Glutamatergic neuron (in vitro differentiated cells): Measurements from ENCODE around the gene MAP4K4. TPM values are rescaled to one million over a fixed set of nuclear protein-coding genes. Genes with fewer than 3 reads are reported as not detected.

Source experiments
- DNase-seq: peaks from one replicate; pipeline ENCODE4 v3.0.0; 2022
- H3K27ac Mint-ChIP-seq: one replicate; pipeline ENCODE4 v1.8.0; 2020; ENCODE audit warnings: mild to moderate bottlenecking, mixed read lengths, inconsistent platforms; ENCODE audit not compliant: unreplicated experiment
- H3K27me3 Mint-ChIP-seq: one replicate; pipeline ENCODE4 v1.8.0; 2020; ENCODE audit warnings: mild to moderate bottlenecking, moderate library complexity, mixed read lengths, inconsistent platforms; ENCODE audit not compliant: unreplicated experiment
- H3K36me3 Mint-ChIP-seq: one replicate; pipeline ENCODE4 v1.8.0; 2020; ENCODE audit warnings: mild to moderate bottlenecking, mixed read lengths, inconsistent platforms; ENCODE audit not compliant: unreplicated experiment
- H3K4me1 Mint-ChIP-seq: one replicate; pipeline ENCODE4 v1.8.0; 2020; ENCODE audit warnings: mild to moderate bottlenecking, low read depth, mixed read lengths, inconsistent platforms; ENCODE audit not compliant: unreplicated experiment
- H3K4me3 Mint-ChIP-seq: one replicate; pipeline ENCODE4 v1.8.0; 2020; ENCODE audit warnings: mild to moderate bottlenecking, mixed read lengths, inconsistent platforms; ENCODE audit not compliant: unreplicated experiment
- H3K9me3 Mint-ChIP-seq: one replicate; pipeline ENCODE4 v1.8.0; 2020; ENCODE audit warnings: mild to moderate bottlenecking, moderate library complexity, mixed read lengths, inconsistent platforms; ENCODE audit not compliant: unreplicated experiment
- CTCF ChIP-seq: fragments of 200-600 bp; sonication (generic); IDR thresholded peaks from one replicate; pipeline ENCODE4 v1.5.0; 2021; ENCODE audit not compliant: partially characterized antibody, unreplicated experiment
- total RNA-seq: library from RNA; stranded (reverse); fragmentation: NEBNext Ultra II Directional; extraction: Animal tissue kit (Norgen Biotek cat#: 25700); gene quantifications from one replicate; pipeline ENCODE4 v1.2.1, GENCODE V29; 2021; ENCODE audit not compliant: unreplicated experiment

MAP4K4 gene
- total RNA-seq, 1 donor from 2014 or later = 756 TPM

GRCh38 chr2:101884423-101884822, 186.9 kb downstream of the MAP4K4 start:
- peaks cover 2% of the 10 kb centered on the region for H3K4me1 Mint-ChIP-seq
- no peak for DNase-seq
- TF ChIP-seq CTCF = no peak
- H3K4me3 Mint-ChIP-seq = no peak overlapping the region
- peaks cover 2% of the 10 kb centered on the region for H3K9me3 Mint-ChIP-seq
- peaks cover 2% of the 10 kb centered on the region for H3K27me3 Mint-ChIP-seq
- peaks cover 1% of the 10 kb centered on the region for H3K36me3 Mint-ChIP-seq
- no peak overlapping the region for H3K27ac Mint-ChIP-seq

- Mint-ChIP-seq H3K4me3 (no peak overlapping the region), H3K4me1 (peaks cover 5% of the 10 kb centered on the region), H3K27me3 (peaks cover 8% of the 10 kb centered on the region), H3K27ac (no peak overlapping the region), H3K36me3 (peaks cover 7% of the 10 kb centered on the region), H3K9me3 (peaks cover 8% of the 10 kb centered on the region)
- DNase-seq = no peak
- no peak for TF ChIP-seq CTCF
These were observed 189.8 kb downstream of the MAP4K4 start for GRCh38 chr2:101887328-101887727.

- H3K36me3 Mint-ChIP-seq = peaks cover 12% of the 10 kb centered on the region
- H3K9me3 Mint-ChIP-seq = peaks cover 13% of the 10 kb centered on the region
- H3K27ac Mint-ChIP-seq = peak overlapping the region; percentile 39
- H3K4me1 Mint-ChIP-seq = peaks cover 3% of the 10 kb centered on the region
- H3K27me3 Mint-ChIP-seq = peaks cover 9% of the 10 kb centered on the region
- H3K4me3 Mint-ChIP-seq = no peak overlapping the region
- DNase-seq = no peak
- no peak for TF ChIP-seq CTCF
These were observed 192.1 kb downstream of the MAP4K4 start for GRCh38 chr2:101889460-101890098.

- peaks cover 23% of the 10 kb centered on the region for H3K9me3 Mint-ChIP-seq
- no peak for DNase-seq
- peaks cover 15% of the 10 kb centered on the region for H3K27me3 Mint-ChIP-seq
- TF ChIP-seq CTCF = no peak
- no peak overlapping the region for H3K27ac Mint-ChIP-seq
- H3K4me1 Mint-ChIP-seq = peaks cover 3% of the 10 kb centered on the region
- peaks cover 12% of the 10 kb centered on the region for H3K36me3 Mint-ChIP-seq
- H3K4me3 Mint-ChIP-seq = no peak overlapping the region
These were observed 194.9 kb downstream of the MAP4K4 start for GRCh38 chr2:101892377-101892776.

- peaks cover 15% of the 10 kb centered on the region for H3K27me3 Mint-ChIP-seq
- no peak overlapping the region for H3K27ac Mint-ChIP-seq
- H3K4me3 Mint-ChIP-seq = no peak overlapping the region
- peaks cover 27% of the 10 kb centered on the region for H3K9me3 Mint-ChIP-seq
- H3K36me3 Mint-ChIP-seq = peaks cover 12% of the 10 kb centered on the region
- no peak for TF ChIP-seq CTCF
- peaks cover 3% of the 10 kb centered on the region for H3K4me1 Mint-ChIP-seq
- no peak for DNase-seq
These were observed 196.3 kb downstream of the MAP4K4 start for GRCh38 chr2:101893681-101894381.
